GM18858 (cell line): Measurements from ENCODE around the gene NCOR1.

Experiments used
- ATAC-seq: cut with Tn5 transposase; IDR thresholded peaks from one replicate; pipeline ENCODE4 v1.9.1; 2021; ENCODE audit not compliant: unreplicated experiment

NCOR1 gene

GRCh38 chr17:15981646-15982580 is 233.4 kb downstream of the NCOR1 start:
- no peak for ATAC-seq

- ATAC-seq: peak; percentile 93
Observed at GRCh38 chr17:15981208-15981607, 234.1 kb downstream of the NCOR1 start.
